Medulla oblongata (tissue), 1 donor: Measurements from ENCODE around the gene ANXA2R.
"Not testable (repeated sequence)": the region's sequence is repeated elsewhere in the genome, so short reads cannot be mapped to it uniquely, and the experiment has no call there.

ENCODE experiments used
- DNase-seq: peaks from one replicate; pipeline ENCODE4 v3.0.0-alpha.2; 2015; ENCODE audit errors: extremely low spot score

Gene ANXA2R

DNA sequence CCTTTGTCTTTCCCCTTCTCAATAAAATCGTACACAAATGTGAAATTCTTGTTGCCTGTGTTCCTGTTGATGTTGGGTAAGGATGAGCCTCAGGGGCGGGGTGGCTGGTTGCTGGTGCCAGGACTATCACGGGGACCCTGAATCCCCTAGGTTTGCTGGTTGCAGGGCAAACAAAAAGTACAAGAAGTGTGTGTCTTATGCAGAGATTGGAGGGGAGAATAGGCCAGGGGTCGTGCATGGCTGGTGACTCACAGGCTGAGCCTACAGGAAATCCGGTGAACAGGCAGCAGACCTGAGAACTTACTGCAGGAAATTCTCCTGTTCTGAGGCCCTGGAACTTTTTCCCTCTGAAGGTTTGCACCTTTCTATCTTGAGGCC is 5.5 kb downstream of the ANXA2R start:
- no peak for DNase-seq

DNA sequence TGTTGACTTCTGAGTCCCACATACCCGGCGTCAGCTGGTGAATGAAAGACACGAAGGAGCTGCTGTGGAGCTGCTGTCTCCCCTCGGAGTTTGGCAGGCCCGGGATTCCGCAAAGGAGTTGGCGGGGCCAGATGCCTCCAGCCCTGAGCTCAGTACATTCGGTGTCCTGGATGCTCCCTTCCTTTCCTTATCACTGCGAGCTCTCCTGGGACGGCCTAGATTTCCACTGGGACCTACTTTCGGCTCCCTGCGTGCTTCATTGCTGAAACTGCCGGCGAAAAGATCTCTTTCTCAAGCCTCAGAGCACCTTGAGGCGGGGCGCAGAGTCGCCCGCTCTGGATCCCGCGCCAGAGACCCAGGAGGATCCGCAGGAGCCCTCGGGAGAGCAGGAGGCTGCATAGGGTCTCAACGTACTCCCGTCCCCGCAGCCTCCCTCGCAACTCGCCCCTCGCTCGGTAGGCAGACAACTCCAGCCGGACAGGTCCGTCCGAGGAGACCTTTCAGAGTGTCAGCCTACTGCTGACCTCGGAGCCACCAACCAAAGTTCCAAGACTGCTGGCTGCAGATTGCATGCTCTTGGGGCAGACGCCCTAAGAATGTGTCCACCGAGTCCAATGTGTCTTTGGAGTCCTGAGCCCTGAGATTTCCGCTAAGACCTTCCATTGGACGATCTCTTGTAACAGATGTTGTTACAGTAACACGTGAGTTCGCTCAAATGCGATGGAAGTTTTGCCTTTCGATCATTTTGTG is 6.1 kb downstream of the ANXA2R start:
- DNase-seq = no peak

DNA sequence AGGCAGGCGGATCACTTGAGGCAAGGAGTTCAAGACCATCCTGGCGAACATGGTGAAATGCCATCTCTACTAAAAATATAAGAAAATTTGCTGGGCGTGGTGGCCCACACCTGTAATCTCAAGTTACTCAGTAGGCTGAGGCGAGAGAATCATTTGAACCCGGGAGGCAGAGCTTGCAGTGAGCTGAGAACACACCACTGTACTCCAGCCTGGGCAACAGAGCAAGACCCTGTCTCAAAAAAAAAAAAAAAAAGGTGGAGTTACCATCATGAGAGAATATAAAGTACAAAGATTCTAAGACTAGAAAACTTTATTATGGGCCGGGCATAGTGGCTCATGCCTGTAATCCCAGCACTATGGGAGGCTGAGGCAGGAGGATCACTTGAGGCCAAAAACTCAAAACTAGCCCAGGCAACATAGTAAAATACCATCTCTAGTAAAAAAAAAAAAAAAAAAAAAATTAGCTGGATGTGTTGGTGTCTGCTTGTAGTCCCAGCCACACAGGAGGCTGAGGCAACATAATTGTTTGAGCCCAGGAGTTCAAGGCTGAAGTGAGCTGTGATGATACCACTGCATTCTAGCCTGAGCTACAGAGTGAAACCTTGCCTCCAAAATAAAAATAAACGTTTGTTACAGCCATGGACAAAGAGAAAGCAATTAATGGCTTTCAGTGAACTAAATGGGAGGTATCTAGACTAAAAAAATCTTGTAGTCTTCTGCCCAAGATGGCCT is 12.9 kb downstream of the ANXA2R start:
- DNase-seq = no peak

DNA sequence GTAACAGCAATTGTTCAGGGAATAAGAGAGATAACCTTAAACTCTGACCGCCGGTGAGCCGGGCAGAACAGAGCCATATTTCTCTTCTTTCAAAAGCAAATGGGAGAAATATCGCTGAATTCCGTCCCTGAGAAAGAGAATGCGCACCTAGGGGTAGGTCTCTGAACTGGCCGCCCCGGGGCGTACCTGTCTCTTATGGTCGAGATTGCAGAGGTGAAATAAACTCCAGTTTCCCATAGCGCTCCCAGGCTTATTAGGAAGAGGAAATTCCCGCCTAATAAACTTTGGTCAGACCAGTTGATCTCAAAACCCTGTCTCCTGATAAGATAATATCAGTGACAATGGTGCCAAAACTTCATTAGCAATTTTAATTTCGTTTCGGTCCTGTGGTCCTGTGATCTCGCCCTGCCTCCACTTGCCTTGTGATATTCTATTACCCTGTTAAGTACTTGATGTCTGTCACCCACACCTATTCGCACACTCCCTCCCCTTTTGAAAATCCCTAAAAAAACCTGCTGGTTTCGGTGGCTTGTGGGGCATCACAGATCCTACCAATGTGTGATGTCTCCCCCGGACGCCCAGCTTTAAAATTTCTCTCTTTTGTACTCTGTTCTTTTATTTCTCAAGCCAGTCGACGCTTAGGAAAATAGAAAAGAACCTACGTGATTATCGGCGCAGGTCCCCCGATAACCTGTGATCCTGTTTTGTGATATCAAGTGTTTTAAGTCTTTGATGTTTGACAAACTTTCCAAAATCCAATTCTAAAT is 14.8 kb downstream of the ANXA2R start:
- DNase-seq = not testable (repeated sequence)

DNA sequence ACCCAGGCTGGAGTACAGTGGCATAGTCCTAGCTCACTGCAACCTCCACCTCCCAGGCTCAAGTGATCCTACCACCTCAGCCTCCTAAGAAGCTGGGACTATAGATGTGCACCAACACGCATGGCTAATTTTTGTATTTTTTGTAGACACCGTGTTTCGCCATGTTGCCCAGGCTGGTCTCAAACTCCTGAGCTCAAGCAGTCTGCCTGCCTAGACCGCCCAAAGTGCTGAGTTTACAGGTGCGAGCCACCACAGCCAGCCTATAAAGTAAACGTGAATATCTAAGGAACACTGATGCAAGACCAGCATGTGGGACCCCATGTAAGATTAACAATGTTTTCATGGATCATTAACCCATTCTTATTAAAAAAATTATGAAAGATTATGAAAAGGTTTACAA is 15.9 kb downstream of the ANXA2R start:
- no peak for DNase-seq

DNA sequence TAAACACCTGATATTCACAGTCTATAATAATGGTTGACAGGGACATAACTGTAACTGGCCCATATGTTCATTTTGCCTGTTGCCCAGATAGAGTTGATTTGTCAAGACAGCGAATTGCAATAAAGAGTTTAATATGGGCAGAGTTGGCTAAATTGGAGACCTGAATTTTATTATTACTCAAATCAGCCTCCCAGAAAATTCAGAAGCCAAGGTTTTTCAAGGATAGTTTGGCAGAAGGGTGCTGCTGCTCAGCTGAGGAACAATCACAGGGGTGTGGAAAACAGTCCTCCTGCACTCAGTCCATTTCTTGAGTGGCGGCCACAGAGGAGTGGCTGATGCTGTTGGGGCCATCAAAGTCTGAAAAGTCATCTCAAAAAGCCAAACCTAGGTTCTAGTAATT is 19.0 kb downstream of the ANXA2R start:
- DNase-seq = no peak

DNA sequence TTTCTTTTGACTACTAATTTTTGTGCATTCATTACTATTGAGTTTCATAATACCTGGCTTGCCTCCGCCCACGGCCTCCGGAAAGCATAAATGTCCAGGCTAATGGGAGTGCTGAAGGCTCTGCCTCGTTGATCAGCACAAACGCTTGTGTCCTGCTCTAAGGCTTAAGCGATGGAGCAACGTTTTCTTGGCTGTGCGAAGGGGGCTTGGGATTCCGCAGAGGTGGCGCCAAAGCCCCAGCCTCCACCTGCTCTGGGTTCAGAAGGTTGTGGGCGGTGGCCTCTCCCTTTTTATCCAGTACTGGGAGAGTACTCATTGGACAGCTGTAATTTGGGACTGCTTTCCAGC is 19.7 kb downstream of the ANXA2R start:
- DNase-seq = no peak

DNA sequence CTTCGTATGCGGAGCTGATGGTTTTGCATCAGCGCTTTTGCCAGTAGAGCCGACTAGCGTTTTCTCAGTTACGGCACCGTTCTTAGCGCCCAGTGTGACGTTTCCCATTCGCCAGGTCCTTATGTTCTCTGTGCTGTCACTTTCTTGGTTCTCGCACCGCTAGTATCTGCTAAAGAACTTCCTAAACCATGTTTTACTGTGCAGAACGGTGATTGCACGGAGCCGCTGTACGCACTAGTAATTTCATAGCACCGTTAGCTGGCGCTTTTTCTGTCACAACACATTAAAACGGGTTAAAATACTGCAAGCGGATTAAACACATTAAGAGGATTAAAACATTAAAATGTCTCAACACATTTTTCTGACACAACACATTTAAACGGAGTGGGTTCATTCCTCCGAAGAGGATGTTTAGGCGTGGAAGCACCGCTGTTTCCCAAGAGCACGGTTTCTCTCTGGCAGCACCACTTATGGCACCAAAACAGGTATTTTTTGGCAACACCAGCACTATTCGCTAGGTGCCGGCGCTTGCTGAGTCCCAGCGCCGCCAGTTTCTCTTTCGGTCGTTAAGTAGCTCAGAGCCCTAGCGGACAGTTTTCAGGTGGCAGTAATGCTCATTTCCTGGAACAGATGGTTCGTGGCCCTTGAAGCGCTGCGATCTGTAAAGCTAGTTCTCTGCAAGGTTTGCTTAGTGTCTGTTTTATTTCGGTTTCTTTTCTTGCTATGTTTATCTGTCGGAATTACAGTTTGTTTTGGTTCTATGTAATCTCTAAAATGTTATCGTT is 20.3 kb downstream of the ANXA2R start:
- peak; percentile 64 for DNase-seq

DNA sequence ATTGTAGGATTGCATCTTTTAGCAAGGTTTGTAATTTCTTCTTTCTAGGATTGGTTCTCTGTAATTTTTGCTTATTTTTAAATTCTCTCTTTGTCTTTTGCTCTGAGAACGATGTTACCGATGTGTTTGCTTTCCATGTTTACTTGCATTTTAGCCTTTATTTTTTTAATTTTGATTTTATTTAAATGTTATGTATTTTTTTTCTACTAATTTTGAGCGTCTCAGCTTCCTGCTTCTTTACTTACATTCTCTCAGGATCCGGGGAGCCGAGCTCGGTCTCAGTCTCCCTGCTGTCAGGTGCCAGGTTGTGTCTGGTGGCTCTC is 20.9 kb downstream of the ANXA2R start:
- DNase-seq = no peak

DNA sequence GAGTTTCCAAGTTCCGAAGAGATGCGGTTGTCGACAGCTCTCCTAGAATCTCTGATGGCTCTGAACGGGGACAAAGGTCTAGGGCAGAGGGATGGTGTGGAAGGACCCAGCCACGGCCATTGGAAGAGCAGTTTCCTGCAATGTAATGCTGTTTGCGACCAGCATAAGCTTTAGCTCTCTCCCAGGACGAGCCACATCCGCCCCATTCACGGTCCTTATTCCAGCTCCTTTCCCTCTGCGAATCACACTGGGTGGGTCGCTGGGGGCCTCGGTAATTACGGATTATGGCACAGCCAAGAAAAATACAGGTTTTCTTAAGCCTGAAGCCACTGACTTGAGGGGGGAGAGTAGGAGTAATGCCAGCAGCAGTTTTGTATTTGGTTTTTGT is 22.7 kb downstream of the ANXA2R start:
- peak; percentile 28 for DNase-seq

DNA sequence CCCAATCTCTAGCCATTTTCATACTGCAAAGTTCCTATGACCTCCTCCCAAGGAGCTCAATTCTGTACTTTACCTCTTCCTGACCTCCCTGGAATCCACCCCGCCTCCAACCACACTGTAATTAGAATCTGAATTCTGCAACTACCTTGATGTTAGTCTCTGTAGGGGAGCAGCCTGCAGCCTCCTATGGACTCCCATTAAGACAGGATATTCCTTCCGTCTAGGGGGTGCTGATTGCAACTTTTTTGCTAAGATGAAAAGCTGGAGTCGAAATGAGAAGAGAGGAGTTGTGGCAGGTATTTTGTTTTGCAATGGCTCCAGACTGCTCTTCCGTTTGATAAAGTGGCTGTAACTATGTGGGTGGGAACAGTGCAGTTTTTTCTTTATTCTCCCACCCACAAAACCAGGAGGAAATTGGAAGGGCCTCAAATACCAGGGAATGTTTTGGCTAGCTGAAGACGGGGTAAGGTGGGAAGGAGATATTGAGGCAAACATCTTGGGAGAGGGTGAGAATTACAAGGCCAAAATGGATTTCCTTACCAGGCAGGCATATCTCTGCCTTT is 23.8 kb downstream of the ANXA2R start:
- no peak for DNase-seq

DNA sequence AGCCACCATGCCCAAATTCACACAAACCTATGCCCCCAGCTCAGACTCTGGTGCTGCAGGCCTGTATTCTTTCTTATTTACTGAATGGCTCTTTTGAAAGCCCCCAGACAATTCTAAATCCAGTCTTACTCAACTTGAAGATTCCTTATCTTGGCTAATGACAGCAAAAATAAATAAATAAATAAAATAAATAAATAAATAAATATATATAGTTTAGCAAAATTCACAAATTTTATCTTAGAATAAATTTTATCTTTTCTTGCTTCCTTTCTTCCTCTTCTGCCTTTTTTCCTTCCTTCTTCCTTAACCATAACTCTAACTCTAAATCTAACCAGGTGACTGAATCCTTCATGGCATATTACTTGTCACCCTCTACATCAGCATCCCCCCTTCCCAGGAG is 25.6 kb downstream of the ANXA2R start:
- no peak for DNase-seq

DNA sequence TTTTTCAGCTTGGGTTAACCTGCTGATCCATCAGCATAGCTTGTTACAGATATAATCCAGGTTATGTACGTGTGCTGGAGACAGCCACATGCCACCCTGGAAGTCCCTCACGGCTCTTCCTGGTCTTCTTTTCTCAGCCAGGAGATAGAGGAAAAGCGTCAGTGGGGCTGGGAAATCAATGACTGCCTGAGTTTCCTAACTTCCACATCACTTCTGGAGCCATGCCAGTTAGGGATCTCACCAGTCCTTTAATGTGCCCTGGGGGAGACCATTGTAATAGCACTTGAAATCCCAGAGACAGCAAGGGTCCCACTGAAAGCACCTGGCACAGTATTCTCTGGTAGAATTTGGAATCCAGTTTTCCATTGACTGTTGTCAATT is 29.2 kb downstream of the ANXA2R start:
- no peak for DNase-seq

DNA sequence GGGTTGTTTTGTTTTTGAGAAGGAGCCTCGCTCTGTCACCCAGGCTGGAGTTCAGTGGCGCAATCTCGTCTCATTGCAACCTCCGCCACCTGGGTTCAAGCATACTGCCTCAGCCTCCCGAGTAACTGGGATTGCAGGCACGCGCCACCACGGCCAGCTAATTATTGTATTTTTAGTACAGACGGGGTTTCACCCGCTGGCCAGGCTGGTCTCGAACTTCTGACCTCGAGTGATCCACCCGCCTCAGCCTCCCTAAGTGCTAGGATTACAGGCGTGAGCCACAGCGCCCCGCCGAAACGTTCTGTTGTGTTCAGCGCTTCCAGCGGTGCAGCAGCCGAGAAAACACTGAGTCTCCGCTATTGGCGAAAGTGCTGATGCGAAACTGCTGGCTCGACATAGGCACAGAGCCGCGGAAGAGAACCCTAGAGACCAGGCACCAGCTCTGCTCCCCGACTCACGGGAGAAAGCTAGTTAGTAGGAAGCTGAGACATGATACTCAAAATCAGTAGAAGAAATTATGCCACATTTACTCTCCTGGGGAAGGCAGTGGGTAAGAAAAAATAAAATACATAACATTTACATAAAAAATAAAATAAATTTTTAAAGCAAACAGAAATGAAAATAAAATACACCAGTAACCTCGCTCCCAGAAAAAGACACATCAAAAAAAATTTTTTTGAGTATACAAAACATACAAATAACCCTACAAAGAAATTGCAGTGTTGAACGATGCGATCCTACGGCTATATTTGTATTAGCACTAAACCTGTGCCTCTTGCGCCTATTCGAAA is 31.6 kb downstream of the ANXA2R start:
- DNase-seq = peak; percentile 88

DNA sequence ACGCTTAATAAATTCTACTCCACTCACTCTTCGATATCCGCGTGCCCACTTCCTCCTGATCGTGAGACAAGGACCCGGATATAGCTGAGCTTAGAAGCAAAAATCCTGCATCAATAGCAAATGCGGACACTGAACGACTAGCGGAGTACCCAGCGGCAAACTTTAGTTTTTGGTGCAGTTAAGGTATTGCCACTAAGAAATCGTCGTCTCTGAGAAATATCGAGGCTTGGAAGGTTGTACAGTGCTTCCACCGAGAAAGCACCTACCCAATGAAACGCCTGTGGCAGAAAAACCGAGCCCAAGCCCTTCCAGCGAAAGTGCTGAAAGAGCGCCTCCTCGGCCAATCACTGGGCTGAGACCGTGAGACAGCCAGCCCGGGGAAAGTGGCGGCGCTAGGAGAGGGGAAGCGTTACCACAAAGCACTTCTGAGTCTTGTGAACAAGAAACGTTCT is 32.2 kb downstream of the ANXA2R start:
- peak; percentile 58 for DNase-seq

DNA sequence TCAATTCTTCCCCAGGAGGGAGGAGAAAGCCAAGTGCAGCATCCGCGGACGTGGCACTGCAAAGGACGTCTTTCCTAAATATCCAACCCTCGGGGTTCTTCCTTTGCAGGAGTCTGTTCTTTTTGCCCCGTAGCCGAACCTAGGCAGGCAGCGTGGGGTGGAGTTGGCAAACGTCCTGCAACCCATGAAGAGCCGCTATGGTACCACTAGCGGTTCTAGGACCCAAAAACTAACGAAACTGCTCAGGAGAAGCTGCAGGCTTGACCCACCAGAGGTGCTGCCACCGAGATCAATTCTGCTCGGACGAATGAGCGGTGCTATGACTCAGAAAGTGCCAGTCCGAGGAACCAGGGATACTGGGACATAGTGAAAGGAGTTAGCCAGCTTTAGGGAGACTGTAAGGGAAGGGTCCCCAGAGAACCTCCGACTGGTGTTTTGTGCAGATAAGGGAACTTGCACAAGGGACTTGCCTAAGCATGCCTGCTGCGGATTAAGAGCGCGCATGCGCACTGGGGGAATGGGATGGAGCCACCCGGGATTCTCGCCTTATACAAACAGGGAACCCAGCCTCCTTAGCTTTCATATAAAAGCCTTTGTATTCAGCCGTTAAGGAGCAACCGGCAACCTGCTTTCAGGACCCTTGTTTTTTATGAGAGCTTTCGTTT is 32.7 kb downstream of the ANXA2R start:
- DNase-seq = peak; percentile 92

DNA sequence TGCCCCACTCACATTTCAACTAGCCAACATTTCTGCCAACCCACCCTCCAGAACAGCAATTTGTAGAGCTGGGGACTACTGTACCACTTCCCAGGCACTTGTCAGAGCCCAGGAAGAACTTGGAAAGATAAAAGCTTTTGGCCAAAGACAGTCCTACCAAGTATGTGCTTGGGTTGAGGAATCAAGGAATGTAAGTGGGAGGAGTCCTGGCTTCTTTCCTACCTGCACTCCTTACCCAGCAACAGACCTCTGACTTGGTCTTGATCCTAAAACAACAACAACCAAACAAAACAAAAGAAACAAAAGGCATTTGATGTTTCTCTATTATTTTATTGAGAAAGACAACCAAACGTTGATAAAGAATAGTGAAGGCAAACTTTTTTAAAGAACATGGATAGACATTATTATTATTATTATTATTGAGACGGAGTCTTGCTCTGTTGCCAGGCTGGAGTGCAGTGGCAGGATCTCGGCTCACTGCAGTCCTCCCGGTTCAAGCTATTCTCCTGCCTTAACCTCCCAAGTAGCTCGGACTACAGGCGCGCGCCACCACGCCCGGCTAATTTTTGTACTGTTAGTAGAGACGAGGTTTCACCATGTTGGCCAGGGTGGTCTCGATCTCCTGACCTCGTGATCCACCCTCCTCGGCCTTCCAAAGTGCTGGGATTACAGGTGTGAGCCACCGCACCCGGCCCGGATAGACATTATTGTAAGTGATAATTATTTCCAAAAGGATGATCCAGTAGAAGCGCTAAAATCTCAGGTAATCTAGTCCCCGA is 33.5 kb downstream of the ANXA2R start:
- DNase-seq = no peak

DNA sequence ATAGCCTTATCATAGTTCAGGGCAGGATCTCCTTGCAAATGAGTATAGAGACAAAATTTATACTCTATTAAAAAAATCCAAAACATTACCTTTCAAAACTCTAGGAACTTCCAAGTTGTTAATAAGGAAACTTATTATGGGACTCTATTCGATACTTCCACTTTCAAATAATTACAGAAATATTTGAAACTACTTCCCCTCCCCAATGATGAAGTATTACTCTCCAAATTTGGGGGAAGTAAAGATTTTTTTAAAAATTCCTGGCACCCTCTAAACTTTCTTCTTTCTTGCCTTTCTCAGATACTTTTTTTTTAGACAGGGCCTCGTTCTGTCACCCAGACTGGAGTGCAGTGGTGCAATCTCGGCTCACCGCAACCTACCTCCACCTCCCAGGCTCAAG is 35.1 kb downstream of the ANXA2R start:
- no peak for DNase-seq

DNA sequence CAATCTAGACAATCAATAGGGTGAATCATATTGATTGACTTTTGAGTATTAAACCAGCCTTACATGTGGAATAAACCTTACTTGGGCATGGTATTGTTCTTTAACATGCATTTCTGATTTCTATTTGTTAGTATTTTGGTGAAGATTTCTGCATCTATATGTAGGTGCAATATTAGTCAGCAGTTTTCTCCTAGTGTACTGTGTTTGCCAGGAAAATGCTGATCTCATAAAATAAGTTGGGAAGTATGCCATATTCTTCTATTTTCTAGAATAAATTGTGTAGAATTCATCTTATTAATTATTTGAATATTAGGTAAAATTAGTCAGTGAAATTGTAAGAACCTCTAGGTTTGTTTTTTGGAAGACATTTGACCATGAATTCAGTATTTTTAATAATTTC is 38.4 kb downstream of the ANXA2R start:
- DNase-seq = no peak

DNA sequence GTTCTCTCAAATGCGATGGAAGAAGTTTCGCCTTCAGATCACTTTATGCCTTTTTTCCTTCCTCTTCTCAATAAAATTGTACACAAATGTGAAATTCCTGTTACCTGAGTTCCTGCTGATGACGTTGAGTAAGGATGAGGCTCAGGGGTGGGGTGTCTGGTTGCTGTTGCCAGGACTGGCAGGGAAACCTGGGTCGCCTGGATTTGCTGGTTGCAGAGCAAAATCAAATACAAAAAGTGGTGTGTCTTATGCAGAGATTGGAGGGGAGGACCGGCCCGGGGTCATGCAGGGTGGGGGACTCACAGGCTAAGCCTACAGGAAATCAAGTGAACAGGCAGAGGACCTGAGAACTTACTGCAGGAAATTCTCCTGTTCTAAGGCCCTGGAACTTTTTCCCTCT is 39.2 kb downstream of the ANXA2R start:
- DNase-seq = no peak
